AG04450 (cell line): Measurements from ENCODE around the gene ITM2C. TPM values are rescaled to one million over a fixed set of nuclear protein-coding genes. Genes with fewer than 3 reads are reported as not detected.

Experiments used
- CTCF ChIA-PET: fragments of 300-600, 350-600 bp; formaldehyde crosslinking; extraction: SDS; loops from one replicate; lab custom pipeline; 2022; ENCODE audit warnings: antibody characterized with exemption, inconsistent platforms; lab: Charles Lee
- POLR2A ChIA-PET: fragments of 350-600 bp; formaldehyde crosslinking; extraction: SDS; loops from one replicate; lab custom pipeline; 2021; ENCODE audit warnings: antibody characterized with exemption, inconsistent platforms; lab: Yijun Ruan, JAX
- DNase-seq: peaks from one replicate; pipeline ENCODE4 v3.0.0-alpha.2; 2011; ENCODE audit warnings: low read depth, low spot score
- H3K27ac ChIP-seq: one replicate; pipeline ENCODE4 v1.5.1; 2012; ENCODE audit warnings: low read depth, low read length, control low read depth
- H3K27me3 ChIP-seq: one replicate; pipeline ENCODE4 v1.6.0; 2012; ENCODE audit warnings: low read length; ENCODE audit not compliant: control insufficient read depth, insufficient read depth
- H3K4me3 ChIP-seq: 2 replicates; pipeline ENCODE4 v1.5.1; 2011; ENCODE audit warnings: mild to moderate bottlenecking, low read depth, low read length, control low read depth
- H3K9me3 ChIP-seq: 2 replicates; pipeline ENCODE4 v1.5.1; 2012; ENCODE audit warnings: low read length; ENCODE audit not compliant: control insufficient read depth, insufficient read depth
- polyA plus RNA-seq: library from polyadenylated mRNA; depleted of rRNA; stranded (reverse); fragments of >200 nt; gene quantifications from 2 replicates; pipeline ENCODE4 v1.2.3, GENCODE V29; 2011
- TF ChIP-seq, protein P1 (sequence below): IDR thresholded peaks from 2 replicates; pipeline ENCODE4 v1.5.1; 2011; ENCODE audit warnings: low read depth, low read length, control low read depth, inconsistent platforms

The ITM2C gene
- polyA plus RNA-seq, 1 experiment = 371 TPM

DNA sequence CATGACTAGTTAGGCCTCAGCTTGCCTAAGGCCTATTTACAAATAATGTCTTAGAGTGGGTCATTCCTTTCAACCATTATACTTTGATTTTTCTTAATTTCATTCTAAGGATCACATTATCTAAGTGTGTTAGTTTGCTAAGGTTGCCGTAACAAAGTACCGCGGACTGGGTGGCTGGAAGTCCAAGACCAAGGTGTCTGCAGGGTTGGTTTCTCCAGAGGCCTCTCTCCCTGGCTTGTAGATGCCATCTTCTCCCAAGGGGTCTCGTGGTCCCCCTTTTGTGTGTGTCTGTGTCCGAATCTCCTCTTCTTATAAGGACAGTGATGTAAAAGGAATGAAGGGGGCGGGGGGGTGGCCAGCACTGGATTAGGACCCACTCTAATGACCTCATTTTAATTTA is 18.4 kb upstream of the ITM2C start:
- ChIA-PET CTCF (interaction anchor here (1.0 to 4.2 kb wide), 3 partner anchors 14 to 207 kb away, joined by 4 to 33 read pairs (median 4); no protein-coding TSS in a partner anchor), POLR2A (no interaction called here)
- TF ChIP-seq, protein P1, sequence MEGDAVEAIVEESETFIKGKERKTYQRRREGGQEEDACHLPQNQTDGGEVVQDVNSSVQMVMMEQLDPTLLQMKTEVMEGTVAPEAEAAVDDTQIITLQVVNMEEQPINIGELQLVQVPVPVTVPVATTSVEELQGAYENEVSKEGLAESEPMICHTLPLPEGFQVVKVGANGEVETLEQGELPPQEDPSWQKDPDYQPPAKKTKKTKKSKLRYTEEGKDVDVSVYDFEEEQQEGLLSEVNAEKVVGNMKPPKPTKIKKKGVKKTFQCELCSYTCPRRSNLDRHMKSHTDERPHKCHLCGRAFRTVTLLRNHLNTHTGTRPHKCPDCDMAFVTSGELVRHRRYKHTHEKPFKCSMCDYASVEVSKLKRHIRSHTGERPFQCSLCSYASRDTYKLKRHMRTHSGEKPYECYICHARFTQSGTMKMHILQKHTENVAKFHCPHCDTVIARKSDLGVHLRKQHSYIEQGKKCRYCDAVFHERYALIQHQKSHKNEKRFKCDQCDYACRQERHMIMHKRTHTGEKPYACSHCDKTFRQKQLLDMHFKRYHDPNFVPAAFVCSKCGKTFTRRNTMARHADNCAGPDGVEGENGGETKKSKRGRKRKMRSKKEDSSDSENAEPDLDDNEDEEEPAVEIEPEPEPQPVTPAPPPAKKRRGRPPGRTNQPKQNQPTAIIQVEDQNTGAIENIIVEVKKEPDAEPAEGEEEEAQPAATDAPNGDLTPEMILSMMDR = no peak

DNA sequence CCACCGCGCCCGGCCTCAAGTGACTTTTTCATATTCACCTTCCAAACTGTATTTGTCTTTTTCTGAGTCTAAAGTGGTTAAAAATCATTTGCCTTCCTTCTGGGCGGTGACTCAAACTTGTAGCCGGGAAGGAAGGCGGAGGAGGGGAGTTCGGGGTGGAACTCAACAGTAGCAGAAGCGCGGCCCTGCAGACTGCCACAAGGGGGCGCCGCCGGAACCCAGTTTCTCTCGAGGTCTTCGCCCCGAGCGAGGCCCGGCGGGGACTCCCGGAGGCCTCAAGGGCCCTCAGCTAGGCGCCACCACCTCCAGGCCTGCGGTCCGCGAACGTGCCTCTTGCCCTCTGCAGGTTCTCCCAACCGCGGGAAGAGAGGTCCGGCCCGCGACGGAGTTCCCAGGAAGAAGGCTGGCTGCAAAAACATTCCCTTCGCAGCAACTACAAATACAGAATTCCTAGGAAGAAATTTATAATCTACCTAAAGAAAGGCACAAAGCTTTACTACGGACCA is 16.8 kb upstream of the ITM2C start:
- TF ChIP-seq, protein P1 = peak; percentile 85
- ChIA-PET CTCF (interaction anchor here (0.6 to 4.2 kb wide), 24 partner anchors 7 to 205 kb away, joined by 3 to 33 read pairs (median 4); no protein-coding TSS in a partner anchor), POLR2A (no interaction called here)
- Histone ChIP-seq H3K27ac (no peak overlapping the region), H3K4me3 (no peak overlapping the region; the same call in 1 of the 2 replicates), H3K9me3 (peaks cover 11% of the 10 kb centered on the region), H3K27me3 (peaks cover 22% of the 10 kb centered on the region)
- DNase-seq = peak; percentile 44

More for the DNA sequence above, 18.4 kb upstream of the ITM2C start:
- DNase-seq = no peak
- Histone ChIP-seq H3K27me3 (peaks cover 24% of the 10 kb centered on the region), H3K9me3 (peaks cover 11% of the 10 kb centered on the region), H3K4me3 (no peak overlapping the region), H3K27ac (no peak overlapping the region)

DNA sequence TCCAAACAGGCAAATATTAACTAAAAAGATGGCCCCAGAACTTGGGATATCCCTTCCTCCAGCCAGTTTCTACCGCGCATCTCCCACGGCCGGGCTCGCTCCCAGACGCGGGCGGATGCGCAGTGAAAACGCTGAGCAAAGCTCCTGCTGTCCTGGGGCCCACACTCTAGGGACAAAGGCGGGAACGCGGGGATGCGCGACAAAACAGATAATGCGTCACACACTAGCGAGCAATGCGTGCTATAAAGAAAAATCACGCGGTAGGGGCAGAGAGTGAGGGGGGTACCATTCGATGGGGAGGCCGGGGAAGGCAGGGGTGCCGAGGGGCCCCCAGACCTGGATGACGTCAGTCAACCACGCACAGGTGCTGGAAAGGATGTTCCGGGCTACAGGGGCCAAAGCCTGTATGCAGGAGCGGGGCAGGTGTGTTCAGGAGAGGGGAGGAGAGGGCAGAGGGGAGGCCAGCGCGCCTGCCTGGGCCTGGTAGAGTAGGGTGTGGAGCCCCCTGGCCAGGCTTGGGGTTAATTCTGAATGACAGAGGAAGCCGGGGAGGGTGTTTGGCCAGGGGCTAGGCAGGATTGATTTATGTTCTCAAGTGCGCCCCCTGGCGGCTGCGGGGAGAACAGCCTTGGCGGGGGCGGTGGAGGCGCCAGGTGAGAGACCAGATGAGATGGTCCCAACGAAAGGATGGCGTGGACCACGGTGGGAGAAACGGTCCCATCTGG is 14.9 kb upstream of the ITM2C start:
- Histone ChIP-seq H3K4me3 (no peak overlapping the region), H3K27ac (no peak overlapping the region), H3K27me3 (peaks cover 16% of the 10 kb centered on the region), H3K9me3 (peaks cover 11% of the 10 kb centered on the region)
- ChIA-PET POLR2A (no interaction called here), CTCF (interaction anchor here (0.7 to 4.2 kb wide), 11 partner anchors 8 to 138 kb away, joined by 3 to 33 read pairs (median 6); no protein-coding TSS in a partner anchor)
- no peak for DNase-seq
- TF ChIP-seq, protein P1 = peak; percentile 75

DNA sequence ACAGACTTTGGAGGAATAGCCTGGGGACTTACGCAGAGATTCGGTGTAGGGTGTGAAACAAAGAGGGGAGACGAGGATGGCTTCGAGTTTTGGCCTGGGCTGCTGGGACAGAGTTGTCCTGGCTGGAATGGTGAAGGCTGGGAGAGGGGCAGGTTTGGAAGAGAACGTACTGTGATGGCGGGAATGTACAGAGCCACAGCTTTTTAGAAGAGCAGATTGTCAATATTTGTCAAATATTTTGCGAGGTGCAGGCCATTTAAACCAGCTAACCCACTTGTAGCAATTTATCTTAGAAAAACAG is 14.4 kb upstream of the ITM2C start:
- H3K9me3 ChIP-seq = peaks cover 11% of the 10 kb centered on the region
- H3K27ac ChIP-seq = no peak overlapping the region
- ChIA-PET POLR2A (no interaction called here), CTCF (interaction anchor here (0.7 to 3.3 kb wide), 9 partner anchors 8 to 137 kb away, joined by 3 to 16 read pairs (median 3); partner anchors contain the start of gene ITM2C)
- H3K27me3 ChIP-seq = peaks cover 16% of the 10 kb centered on the region
- no peak overlapping the region for H3K4me3 ChIP-seq
- DNase-seq = no peak
- TF ChIP-seq, protein P1 = no peak

DNA sequence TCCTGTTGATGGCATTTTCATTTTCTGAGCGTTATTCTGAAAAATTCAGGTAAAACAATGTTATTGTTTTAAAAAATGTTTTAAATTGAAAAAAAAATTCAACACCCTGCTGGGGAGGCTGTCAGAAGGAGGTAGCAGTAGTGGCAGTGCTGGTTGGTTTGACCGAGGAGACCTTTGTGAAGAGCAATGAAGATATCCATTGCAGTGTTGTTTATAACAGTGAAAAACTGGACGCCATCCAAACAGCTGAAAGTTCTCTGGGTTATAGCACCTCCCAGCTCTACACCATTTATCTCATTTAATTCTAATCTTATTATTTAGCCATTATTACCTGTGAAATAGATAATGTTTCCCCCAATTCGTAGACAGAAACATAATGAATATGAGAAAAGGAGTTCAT is 12.6 kb upstream of the ITM2C start:
- no peak for DNase-seq
- Histone ChIP-seq H3K27me3 (peaks cover 12% of the 10 kb centered on the region), H3K4me3 (no peak overlapping the region), H3K27ac (no peak overlapping the region), H3K9me3 (peaks cover 5% of the 10 kb centered on the region; the same call in 1 of the 2 replicates)
- TF ChIP-seq, protein P1 = no peak
- CTCF ChIA-PET = interaction anchor here (0.5 to 1.7 kb wide), 3 partner anchors 13 to 135 kb away, joined by 3 to 9 read pairs (median 5); partner anchors contain the start of gene ITM2C
- POLR2A ChIA-PET = no interaction called here
